ENCODE measurements around the gene TUBAL3.

TUBAL3 gene

GRCh38 chr10:5435328-5435727, 30.7 kb upstream of the TUBAL3 start:
- TF ChIP-seq ZBTB17 (tag by site-specific recombination; IDR thresholded peaks at IDR 0.05) = no peak
- TF ChIP-seq ZNF416 (tag by site-specific recombination; IDR thresholded peaks at IDR 0.05) = no peak
- TF ChIP-seq, protein P1, sequence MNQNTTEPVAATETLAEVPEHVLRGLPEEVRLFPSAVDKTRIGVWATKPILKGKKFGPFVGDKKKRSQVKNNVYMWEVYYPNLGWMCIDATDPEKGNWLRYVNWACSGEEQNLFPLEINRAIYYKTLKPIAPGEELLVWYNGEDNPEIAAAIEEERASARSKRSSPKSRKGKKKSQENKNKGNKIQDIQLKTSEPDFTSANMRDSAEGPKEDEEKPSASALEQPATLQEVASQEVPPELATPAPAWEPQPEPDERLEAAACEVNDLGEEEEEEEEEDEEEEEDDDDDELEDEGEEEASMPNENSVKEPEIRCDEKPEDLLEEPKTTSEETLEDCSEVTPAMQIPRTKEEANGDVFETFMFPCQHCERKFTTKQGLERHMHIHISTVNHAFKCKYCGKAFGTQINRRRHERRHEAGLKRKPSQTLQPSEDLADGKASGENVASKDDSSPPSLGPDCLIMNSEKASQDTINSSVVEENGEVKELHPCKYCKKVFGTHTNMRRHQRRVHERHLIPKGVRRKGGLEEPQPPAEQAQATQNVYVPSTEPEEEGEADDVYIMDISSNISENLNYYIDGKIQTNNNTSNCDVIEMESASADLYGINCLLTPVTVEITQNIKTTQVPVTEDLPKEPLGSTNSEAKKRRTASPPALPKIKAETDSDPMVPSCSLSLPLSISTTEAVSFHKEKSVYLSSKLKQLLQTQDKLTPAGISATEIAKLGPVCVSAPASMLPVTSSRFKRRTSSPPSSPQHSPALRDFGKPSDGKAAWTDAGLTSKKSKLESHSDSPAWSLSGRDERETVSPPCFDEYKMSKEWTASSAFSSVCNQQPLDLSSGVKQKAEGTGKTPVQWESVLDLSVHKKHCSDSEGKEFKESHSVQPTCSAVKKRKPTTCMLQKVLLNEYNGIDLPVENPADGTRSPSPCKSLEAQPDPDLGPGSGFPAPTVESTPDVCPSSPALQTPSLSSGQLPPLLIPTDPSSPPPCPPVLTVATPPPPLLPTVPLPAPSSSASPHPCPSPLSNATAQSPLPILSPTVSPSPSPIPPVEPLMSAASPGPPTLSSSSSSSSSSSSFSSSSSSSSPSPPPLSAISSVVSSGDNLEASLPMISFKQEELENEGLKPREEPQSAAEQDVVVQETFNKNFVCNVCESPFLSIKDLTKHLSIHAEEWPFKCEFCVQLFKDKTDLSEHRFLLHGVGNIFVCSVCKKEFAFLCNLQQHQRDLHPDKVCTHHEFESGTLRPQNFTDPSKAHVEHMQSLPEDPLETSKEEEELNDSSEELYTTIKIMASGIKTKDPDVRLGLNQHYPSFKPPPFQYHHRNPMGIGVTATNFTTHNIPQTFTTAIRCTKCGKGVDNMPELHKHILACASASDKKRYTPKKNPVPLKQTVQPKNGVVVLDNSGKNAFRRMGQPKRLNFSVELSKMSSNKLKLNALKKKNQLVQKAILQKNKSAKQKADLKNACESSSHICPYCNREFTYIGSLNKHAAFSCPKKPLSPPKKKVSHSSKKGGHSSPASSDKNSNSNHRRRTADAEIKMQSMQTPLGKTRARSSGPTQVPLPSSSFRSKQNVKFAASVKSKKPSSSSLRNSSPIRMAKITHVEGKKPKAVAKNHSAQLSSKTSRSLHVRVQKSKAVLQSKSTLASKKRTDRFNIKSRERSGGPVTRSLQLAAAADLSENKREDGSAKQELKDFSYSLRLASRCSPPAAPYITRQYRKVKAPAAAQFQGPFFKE (tag by site-specific recombination; IDR thresholded peaks at IDR 0.05; ENCODE audit: borderline replicate concordance) = no peak
- no peak for TF ChIP-seq ZBTB6 (tag by site-specific recombination; IDR thresholded peaks at IDR 0.05)
- no peak for TF ChIP-seq KLF7 (tag by site-specific recombination; IDR thresholded peaks at IDR 0.05; ENCODE audit: borderline replicate concordance)
- no peak for TF ChIP-seq ZIC2 (tag by site-specific recombination; IDR thresholded peaks at IDR 0.05)
- no peak for TF ChIP-seq AEBP2 (tag by site-specific recombination; IDR thresholded peaks at IDR 0.05; ENCODE audit: borderline replicate concordance)
- TF ChIP-seq ATF2 (tag by site-specific recombination; IDR thresholded peaks at IDR 0.05; ENCODE audit: low read depth) = no peak
- TF ChIP-seq GLI4 (tag by site-specific recombination; IDR thresholded peaks at IDR 0.05) = no peak
- TF ChIP-seq ZNF433 (tag by site-specific recombination; IDR thresholded peaks at IDR 0.05; ENCODE audit: low read depth) = no peak
- TF ChIP-seq BCL11A (tag by site-specific recombination; IDR thresholded peaks at IDR 0.05; ENCODE audit: low read depth) = no peak
- no peak for TF ChIP-seq BCL6B (tag by site-specific recombination; IDR thresholded peaks at IDR 0.05)
- TF ChIP-seq ZNF670 (tag by site-specific recombination; IDR thresholded peaks at IDR 0.05; ENCODE audit: low read depth) = no peak
- TF ChIP-seq ZFHX2 (tag by site-specific recombination; conservative IDR thresholded peaks at IDR 0.05) = no peak
- TF ChIP-seq, protein P2, sequence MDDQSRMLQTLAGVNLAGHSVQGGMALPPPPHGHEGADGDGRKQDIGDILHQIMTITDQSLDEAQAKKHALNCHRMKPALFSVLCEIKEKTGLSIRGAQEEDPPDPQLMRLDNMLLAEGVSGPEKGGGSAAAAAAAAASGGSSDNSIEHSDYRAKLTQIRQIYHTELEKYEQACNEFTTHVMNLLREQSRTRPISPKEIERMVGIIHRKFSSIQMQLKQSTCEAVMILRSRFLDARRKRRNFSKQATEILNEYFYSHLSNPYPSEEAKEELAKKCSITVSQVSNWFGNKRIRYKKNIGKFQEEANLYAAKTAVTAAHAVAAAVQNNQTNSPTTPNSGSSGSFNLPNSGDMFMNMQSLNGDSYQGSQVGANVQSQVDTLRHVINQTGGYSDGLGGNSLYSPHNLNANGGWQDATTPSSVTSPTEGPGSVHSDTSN (CRISPR knock-in tag; IDR thresholded peaks at IDR 0.05) = no peak
- TF ChIP-seq ZNF175 (tag by site-specific recombination; IDR thresholded peaks at IDR 0.05) = no peak
- no peak for TF ChIP-seq ZNF426 (tag by site-specific recombination; IDR thresholded peaks at IDR 0.05)
- TF ChIP-seq ZNF266 (tag by site-specific recombination; IDR thresholded peaks at IDR 0.05; ENCODE audit: low read depth) = no peak
- no peak overlapping the region for H3K4me3 ChIP-seq (ENCODE audit: low read depth, low read length)
- peaks cover 6 to 33% of the 10 kb centered on the region in 2 experiments for H3K36me3 ChIP-seq (ENCODE audit: control insufficient read depth in 2 of 2, insufficient read depth in 1 of 2, low read length in 2 of 2)
- POLR2A ChIA-PET = no interaction called here
- CTCF ChIA-PET = interaction anchor here (0.5 to 4.5 kb wide), 11 partner anchors 8 to 621 kb away, joined by 3 to 39 read pairs (median 3); no protein-coding TSS in a partner anchor
- H3K4me1 ChIP-seq (ENCODE audit: control insufficient read depth, insufficient read depth, low read length) = no peaks in the 10 kb centered on the region
- H3K9me3 ChIP-seq (ENCODE audit: control insufficient read depth, insufficient read depth, low read depth, low read length) = no peaks in the 10 kb centered on the region
- no peak overlapping the region for H3K27ac ChIP-seq (ENCODE audit: extremely low read depth, low read depth, low read length)
